HG03196 (cell line): ENCODE data around the gene ZNF541.
"Not testable (repeated sequence)": the region's sequence is repeated elsewhere in the genome, so short reads cannot be mapped to it uniquely, and the experiment has no call there.

ENCODE experiments used
- ATAC-seq: cut with Tn5 transposase; IDR thresholded peaks from one replicate; pipeline ENCODE4 v1.9.1; 2021; ENCODE audit not compliant: unreplicated experiment

ZNF541 gene

DNA sequence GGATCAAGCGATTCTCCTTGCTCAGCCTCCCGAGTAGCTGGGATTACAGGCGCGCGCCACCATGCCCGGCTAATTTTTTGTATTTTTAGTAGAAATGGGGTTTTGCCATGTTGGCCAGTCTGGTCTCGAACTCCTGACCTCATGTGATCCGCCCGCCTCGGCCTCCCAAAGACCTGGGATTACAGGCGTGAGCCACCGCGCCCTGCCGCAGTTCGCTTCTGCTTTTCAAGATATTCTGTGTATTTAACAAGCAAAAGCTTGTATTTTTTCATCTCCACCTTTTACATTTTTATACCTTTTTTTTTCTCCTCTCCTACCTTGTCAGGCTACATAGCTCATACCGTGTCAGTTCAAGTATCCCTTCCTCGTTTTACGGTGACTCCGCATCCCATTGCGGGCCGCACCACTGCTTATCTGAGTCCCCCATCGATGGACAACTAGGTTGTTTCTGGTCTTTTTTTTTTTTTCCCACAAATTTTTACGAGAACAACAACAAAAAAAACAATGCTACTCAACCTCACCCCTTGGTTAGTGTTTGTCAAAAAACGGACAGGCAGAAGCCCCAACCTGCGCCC lies 26.8 kb upstream of the ZNF541 start:
- ATAC-seq, result not testable (repeated sequence)

DNA sequence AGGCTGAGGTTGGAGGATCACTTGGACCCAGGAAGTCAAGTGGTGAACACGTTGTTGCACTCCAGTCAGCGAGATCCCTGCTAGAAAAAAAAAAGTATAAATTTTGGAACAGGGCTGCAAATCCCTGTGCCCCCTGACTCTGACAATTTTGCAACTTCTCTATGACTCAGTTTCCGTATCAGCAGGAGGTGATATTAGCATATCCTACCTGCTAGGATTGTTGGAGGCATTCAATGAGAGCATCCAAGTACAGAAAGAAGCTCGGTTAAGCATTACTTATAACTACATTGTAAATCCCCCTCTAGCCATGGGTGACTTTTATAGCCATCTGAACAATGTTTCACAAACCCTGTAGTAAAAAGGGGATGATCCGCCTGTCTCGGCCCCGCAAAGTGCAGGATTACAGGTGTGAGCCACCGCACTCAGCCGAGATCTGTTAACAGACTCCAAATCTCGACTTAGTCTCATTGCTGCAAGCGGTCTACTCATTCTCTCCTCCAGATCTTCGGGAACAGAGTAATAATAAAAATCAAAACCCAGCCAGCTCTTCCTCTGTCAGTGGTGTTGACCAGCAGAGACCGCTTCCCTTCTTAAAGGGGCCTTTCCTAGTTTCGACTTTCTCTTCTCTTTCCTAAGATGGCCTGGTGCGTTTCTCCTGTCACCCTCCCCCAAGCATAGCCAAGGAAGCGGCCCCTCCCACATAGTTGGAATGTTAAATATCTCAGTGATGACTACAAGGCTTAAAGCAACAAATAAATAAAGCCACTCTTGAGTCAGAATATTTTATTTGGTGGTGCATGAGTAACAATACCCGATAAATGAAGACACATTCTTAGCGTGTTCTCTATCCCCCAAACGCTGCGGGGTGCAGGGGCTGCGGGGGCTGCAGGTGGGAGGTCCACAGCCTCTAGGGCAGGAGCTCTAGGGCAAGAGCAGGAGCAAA lies 25.7 kb upstream of the ZNF541 start:
- ATAC-seq, result no peak

DNA sequence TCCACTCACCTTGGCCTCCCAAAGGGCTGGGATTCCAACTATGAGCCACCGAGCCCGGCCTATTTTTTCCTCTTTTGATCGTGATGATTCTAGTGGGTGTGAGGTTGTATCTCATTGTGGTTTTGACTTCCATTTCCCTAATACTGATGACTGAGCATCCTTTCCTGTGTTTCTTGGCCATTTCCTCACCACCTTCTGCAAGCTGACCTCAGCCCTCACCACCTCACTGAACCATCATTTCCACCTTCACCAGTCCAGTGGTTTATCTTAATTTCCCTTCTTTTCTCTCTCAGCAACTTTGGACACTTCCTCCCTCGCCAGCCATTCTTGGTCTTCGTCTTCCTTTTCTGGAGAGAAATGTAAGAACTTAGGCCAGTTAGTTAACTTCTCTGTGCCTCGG lies 23.0 kb upstream of the ZNF541 start:
- no peak for ATAC-seq

DNA sequence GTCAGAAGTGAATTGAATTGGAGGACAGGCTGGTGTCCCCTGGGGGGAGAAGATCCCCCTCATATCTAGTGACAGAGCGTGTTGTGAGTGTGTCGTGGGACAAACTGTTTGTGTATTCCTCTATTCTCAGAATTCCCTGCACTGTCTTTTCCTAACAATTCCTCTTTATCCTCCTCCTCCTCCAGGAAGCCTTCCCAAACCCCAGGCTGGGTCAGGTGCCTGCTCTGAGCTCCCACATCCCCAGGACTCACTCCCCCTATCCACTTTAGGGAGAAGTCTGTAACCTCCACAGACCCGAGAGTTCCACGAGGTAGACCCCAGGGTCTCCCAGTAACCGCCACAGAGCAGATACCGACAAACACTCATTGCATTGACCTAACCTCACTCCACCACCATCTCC lies 20.9 kb upstream of the ZNF541 start:
- no peak for ATAC-seq

DNA sequence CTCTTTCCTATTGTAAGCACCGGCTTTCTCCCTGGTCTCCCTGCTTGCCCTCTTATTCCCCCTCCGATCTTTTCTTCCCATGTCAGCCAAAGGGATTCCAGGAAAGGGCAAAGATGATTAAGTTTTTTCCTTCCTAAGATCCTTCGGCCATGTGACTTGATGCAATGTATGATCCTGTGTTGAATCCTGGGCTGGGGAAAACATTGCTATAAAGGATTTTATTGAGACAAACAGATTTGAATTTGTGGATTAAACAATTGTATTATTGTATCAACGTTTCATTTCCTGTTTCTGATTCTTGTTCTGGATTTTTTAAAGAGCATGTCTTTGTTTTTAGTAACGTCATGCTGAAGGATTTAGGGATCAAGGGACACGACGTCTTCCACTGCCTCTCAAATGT lies 16.9 kb upstream of the ZNF541 start:
- no peak for ATAC-seq

DNA sequence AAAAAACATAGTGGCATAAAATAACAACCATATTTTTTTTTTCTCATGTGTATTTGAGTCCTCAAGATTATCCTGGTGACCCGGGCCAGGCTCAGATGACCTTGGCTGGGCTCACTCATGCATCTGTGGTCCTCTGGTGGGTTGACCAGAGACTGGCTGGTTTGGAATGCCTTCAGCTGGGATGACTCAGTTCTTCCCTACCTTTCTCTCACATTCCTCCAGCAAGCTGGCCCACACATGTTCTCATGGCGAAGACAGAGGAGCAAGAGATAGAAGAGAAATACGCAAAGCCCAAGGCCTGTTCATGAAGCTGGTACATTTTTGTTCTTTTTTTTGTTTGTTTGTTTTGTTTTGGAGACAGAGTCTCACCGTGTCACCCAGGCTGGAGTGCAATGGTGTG lies 14.3 kb upstream of the ZNF541 start:
- ATAC-seq, result no peak

DNA sequence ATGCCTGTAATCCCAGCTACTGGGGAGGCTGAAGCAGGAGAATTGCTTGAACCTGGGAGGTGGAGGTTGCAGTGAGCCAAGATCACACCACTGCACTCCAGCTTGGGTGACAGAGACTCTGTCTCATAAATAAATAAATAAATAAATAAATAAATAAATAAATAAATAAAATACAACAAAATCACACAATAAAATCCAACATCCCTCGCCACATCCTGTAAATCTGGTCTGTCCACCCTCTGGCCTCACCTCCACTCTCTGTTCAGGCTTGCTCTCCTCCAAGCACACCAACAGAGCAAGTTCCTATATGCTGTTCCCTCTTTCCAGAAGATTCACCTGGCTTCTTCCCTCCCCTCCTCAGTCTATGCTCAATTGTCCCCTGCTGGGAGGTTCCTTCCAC lies 10.2 kb upstream of the ZNF541 start:
- not testable (repeated sequence) for ATAC-seq

DNA sequence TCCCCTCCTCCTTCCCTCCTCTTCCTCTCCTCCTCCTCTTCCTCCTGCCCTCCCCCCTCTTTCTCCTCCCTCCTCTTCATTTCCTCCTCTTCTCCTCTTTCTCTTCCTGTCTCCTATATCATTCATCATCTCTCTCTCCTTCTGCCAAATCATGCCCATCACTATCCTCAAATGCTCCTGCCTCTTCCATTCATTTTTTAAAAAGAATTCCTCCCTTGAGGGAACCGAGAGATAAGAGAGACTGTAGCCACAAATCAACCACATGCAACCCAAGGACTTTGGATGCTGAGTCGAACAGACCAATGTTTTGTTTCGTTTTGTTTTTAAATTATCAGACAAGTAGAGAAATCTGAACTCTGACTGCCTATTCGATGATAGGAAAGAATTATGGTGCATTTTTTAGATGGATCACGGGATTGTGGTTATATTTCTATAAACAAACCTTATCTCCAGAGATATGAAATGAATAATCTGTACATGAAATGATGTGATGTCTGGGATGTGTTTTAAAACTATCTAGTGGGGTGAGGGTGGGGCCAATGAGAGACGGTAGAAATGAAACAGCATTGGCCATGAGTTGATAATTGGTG lies 9.5 kb upstream of the ZNF541 start:
- no peak for ATAC-seq

DNA sequence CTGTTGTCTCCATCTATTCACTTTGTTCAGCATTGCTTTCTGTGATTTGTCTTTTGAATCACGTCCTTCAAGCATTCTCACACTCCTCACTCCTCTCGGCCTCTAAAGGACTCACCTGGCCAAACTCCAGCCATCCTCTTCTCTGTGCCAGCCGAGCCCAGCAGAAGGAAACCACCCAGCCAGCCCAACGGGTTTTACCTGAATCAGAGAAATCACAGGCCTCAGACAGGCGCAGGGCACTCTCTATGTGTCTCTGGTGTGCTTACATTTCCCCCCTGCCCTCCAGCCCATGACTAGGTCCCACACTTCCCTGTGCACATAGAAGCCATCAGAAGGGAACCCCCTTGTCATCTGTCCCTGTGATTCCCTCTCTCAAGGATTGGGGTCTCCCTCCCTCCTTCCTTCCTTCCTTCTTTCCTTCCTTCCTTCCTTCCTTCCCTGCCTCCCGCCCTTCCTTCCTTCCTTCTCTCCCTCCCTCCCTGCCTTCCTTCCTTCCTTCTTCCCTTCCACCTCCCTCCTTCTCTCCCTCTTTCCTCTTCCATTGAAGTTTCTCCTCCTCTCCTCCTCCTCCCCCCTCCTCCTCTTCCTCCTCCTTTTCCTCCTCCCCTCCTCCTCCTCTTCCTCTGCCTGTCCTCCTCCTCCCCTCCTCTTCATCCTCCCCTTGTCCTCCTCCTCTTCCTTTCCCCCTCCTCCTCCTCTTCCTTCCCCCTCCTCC lies 8.8 kb upstream of the ZNF541 start:
- no peak for ATAC-seq

DNA sequence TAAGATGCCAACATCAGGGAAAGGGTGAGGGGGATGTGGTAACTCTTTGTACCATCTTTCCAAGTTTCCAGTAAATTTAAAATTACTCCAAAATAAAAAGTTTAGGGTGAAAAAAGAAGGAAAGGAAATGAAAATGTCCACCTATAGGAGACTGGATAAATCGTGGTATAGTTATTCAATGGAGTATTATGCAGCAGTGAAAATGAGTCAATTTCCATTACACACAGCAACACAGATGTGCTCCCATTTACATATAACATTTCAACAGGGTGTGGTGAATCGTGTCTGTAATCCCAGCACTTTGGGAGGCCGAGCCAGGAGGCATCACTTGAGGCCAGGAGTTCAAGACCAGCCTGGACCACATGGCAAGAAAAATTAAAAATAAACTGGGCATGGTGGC lies 7.4 kb upstream of the ZNF541 start:
- no peak for ATAC-seq

DNA sequence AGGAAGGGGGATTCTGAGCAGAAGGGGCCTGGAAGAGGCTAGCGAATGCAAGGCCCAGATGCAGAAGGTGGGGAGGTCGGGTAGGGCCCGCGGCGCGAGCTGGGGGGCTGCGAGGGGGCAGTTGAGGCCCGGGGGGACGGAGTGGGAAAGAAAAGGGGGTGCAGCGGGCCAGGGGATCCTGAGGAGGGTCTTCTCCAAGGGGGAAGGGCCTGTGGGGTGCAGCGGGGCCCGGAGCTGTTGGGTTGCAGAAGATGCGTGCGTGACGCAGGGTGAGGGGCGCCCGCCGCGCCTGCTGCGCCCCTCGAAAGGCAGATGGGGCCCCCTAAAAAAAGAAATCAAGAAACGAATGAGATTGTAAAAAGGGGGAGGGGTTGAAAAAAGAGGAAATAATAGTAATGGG lies 313 bp downstream of the ZNF541 start:
- no peak for ATAC-seq

DNA sequence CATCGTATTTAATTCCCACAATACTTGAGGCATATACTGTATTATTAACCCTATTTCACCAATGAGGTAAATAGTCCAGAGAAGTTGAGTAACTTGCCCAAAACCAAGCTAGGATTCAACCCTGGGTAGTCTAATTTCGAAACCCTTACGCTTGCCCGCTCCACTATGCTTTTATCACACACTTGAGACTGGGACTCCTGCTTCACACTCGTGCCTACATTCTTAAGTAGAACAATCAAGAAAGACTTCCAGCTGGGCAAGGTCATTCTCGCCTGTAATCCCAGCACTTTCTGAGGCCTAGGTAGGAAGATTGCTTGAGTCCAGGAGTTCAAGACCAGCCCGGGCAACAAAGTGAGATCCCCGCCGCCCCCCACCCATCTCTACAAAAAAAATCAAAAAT lies 3.6 kb downstream of the ZNF541 start:
- ATAC-seq, result no peak

DNA sequence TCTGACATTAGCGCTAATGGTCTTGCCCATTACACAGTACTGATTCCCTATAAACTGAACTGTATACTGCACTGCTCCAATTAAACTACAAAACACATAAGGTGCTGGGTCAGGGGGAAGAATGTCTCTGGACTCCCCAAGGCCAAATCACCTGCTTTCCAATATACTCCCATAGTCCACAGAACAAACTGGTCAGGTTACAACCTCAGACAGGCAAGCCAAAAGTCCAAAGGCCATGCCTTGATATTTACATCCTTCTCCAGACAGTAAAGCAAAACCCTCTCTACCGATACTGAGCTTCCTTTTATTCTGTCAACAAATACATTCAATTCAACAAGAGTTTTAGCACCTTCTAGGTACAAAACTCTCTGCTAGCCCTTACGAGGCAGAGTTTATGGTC lies 8.9 kb downstream of the ZNF541 start:
- no peak for ATAC-seq

DNA sequence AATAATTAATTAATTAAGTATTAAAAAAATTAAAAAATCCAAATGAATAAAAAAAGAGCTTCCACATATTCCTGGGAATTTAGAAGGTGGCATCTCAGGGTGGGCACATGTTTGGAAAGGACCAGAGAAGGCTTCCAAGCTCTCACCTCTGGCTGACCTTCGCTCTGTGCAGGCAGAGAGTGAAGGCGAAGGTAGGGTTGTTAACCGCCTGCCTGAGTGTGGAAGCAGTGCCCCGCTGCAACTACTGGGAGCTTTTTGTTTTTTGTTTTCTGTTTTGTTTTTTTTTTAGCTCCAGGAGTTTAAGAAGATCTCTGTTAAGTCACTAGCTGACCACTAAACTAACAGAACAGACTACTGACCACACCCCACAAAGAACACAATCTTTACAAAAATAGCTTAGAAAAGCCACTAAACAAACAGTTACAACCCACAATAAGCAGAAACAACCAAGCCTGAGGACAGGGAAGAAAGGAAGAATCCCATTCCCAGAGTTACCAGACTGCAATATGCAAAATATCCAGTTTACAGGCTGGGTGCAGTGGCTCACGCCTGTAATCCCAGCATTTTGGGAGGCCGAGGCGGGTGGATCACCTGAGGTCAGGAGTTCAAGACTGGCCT lies 11.4 kb downstream of the ZNF541 start:
- ATAC-seq, result no peak

DNA sequence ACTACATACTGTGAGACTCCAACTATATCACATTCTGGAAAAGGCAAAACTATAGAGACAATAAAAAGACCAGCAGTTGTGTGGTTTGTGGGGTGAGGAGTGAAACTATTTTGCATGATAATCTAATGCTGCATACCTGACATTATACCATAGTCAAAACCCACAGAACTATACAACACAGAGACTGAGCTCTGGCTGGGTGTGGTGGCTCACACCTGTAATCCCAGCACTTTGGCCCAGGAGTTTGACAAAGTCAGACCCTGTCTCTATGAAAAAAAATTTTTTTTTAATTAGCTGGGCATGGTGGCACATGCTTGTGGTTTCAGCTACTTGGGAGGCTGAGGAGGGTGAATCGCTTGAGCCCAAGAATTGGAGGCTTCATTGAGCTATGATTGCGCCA lies 11.9 kb downstream of the ZNF541 start:
- no peak for ATAC-seq

DNA sequence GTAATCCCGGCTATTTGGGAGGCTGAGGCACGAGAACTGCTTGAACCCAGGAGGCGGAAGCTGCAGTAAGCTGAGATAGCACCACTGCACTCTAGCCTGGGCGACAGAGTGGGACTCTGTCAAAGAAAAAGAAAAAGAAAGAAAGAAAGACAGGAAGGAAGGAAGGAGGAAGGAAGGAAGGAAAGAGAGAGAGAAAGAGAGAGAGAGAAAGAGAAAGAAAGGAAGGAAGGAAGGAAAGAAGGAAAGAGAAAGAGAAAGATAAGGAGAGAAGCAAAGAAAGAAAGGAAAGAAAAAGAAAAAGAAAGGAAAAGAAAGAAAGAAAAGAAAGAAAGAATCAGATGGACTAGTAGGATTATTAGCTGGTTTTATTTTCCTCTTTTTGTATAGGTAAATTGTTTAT lies 22.8 kb downstream of the ZNF541 start:
- ATAC-seq, result no peak

DNA sequence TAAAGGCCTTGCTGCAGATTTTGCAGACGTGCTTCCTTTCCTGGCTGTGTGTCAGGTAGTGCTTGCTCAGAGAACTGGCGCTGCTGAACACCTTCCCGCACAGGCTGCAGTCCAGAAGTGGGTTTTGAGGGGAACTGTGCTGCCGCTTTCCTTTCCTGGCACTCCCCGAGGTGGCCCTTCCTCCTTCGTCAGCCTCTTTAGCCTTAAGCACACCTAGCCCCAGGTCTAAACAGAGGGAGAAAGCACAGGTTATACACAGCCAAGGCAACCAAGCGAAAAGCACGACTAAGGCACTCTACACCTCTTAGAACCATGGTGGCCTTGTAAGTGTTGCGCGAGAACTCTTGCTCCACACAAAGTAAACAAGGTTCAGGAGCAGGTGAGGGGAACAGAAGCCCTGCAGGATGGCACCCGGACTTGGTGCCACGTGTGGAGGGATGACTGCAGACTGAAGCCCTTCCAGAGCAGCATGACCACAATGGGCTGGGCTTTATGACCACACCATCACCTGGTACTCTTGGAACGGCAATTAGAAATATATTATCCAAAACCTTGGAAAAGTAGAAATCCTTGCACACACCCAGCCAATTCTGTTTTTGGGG lies 23.6 kb downstream of the ZNF541 start:
- no peak for ATAC-seq

DNA sequence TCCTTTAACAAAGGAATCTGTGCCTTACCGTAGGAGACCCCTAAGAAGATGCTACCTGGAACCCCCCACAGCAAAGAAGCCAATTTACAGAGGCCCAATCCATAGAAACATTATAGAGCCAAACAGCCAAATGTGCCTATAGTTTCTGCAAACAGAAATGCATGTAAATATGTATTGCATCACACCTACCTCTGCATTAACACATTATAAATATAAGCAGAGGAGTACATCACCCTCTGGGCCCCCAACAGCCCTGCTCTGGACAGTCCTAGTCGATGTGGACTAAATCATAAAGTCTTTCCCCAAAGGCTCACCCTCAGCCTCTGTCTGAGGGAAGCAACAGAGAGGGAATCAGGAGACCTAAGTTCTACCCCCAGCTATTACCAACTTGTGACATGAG lies 25.7 kb downstream of the ZNF541 start:
- ATAC-seq, result no peak

DNA sequence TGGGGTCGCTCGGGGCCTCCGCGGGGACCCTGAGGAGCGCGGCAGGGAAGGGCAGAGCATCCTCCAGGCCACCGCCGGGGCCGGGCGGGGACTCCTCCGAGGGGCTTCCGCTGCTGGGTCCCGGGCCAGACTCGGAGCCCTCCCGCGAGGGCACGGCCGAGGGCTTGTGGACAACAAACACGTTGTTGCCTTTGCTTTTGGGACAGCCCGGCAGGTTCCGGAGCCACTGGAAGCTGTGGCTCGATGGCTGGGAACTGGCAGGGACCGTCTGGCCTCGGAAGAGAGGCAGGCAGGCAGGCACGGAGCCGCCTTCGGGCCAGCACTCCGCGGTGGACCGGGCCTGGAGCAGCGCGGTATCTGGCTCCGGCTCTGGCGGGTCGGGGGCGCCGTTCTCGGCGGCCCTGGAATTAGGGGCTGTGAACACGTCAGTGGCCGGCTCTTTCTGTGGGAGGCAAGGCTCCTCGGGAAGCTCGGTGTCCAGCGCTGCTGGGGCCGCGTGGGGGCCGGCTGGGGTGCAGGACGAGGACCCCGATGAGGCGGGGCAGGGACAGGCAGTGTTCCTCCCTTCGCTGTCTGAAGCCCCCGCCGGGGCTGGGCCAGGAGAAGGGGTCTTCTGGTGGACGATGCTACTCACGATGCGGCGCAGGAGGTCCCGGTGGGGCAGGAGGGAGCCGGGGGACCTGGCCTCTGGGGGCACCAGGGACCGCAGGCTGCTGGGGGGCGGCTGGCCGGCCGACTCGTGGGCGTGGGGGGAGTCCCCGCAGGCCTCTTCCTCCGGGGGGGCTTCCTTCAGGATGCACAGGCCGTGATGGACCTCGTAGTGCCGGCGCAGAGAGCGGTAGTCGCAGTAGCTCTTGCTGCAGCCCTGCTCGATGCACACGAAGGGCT lies 27.6 kb downstream of the ZNF541 start:
- no peak for ATAC-seq

DNA sequence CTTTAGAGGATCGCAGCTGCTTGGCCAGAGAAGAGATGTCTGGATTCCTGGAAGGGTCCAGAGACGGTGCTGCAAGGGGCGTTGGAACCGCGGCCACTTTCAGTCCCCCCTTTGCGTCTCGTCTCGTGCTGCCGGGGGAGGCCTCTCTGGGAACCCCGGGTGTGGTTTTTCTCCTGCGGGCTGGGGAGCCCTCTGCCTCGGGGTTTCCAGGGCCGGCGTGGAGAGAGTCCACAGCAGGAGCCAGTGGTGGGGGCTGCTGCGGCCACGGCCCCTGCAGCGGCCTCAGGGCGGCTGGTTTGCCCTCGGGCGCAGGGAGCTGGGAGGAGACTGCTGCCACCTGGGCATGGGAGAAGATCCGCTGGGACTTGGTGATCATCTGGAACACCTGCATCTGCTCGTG lies 28.5 kb downstream of the ZNF541 start:
- no peak for ATAC-seq
